GM12878 (cell line): ENCODE results near the gene PPP2R2B. TPM values are rescaled to one million over a fixed set of nuclear protein-coding genes. Genes with fewer than 3 reads are reported as not detected.

Experiments used
- ATAC-seq: fragments of 200-7000 bp; cut with Tn5 transposase; 3 replicates; pipeline ENCODE4 v1.9.1; 2020; ENCODE audit warnings: mild to moderate bottlenecking, moderate library complexity
- BruUV-seq: library from RNA; stranded (reverse); fragments of 400-500 nt; replicated peaks from 2 replicates; lab custom pipeline; 2021; lab: Mats Ljungman, UMichigan
- CTCF ChIA-PET: fragments of 300-600 bp; sonication (Branson Sonifier 250); formaldehyde crosslinking; extraction: SDS; loops from one replicate; lab custom pipeline; 2021; ENCODE audit warnings: inconsistent platforms; lab: Yijun Ruan, JAX
- POLR2A ChIA-PET: fragments of 350-600 bp; formaldehyde crosslinking; extraction: SDS; loops from one replicate; lab custom pipeline; 2021; ENCODE audit warnings: inconsistent platforms; lab: Charles Lee
- RAD21 ChIA-PET: fragments of 300-600 bp; sonication (Branson Sonifier 250); formaldehyde crosslinking; loops from one replicate; lab custom pipeline; 2023; ENCODE audit warnings: antibody characterized with exemption; ENCODE audit not compliant: unreplicated experiment; lab: Charles Lee
- SMC1A ChIA-PET: fragments of 300-600 bp; sonication (Branson Sonifier 250); formaldehyde crosslinking; loops from one replicate; lab custom pipeline; 2023; ENCODE audit not compliant: unreplicated experiment, uncharacterized antibody; lab: Charles Lee
- DNase-seq: peaks from one replicate; pipeline ENCODE4 v3.0.0-alpha.2; 2011; ENCODE audit warnings: low read depth, low spot score
- FAIRE-seq: peaks from 3 replicates; lab custom pipeline; 2011; peaks lifted over from hg19 to GRCh38; lab: Jason Lieb, UNC
- H2AFZ ChIP-seq: 2 replicates; pipeline ENCODE4 v1.6.0; 2011; ENCODE audit warnings: low read depth, low read length, control low read depth; ENCODE audit not compliant: control insufficient read depth
- H3K27ac ChIP-seq: 2 replicates; pipeline ENCODE4 v1.5.1; 2011; ENCODE audit warnings: control low read depth; ENCODE audit not compliant: control insufficient read depth, insufficient read depth
- H3K27me3 ChIP-seq, 2 experiments: replicated peaks in 1 of 2; 2 replicates each; pipeline versions ENCODE4 v1.6.0 to v1.6.1; 2011; ENCODE audit warnings: low read length in 1 of 2; ENCODE audit not compliant: control insufficient read depth in 2 of 2, insufficient read depth in 2 of 2
- H3K36me3 ChIP-seq, 2 experiments: 2 replicates each; pipeline ENCODE4 v1.5.1; 2011; ENCODE audit warnings: low read length in 1 of 2; ENCODE audit not compliant: control insufficient read depth in 2 of 2, insufficient read depth in 2 of 2
- H3K4me1 ChIP-seq: 2 replicates; pipeline ENCODE4 v1.6.1; 2011; ENCODE audit warnings: mild to moderate bottlenecking, low read length, moderate library complexity, mixed read lengths; ENCODE audit not compliant: control insufficient read depth, insufficient read depth
- H3K4me2 ChIP-seq: 2 replicates; pipeline ENCODE4 v1.6.0; 2011; ENCODE audit warnings: control low read depth; ENCODE audit not compliant: control insufficient read depth, insufficient read depth
- H3K4me3 ChIP-seq: fragments of 200-600 bp; sonication (generic); 2 replicates; pipeline ENCODE4 v1.5.1; 2016
- H3K79me2 ChIP-seq: 2 replicates; pipeline ENCODE4 v1.6.0; 2011; ENCODE audit warnings: low read length; ENCODE audit not compliant: control insufficient read depth, insufficient read depth
- H3K9ac ChIP-seq: 2 replicates; pipeline ENCODE4 v1.8.0; 2011; ENCODE audit warnings: low read length, control low read depth, mixed read lengths; ENCODE audit not compliant: control insufficient read depth, insufficient read depth
- H3K9me3 ChIP-seq: replicated peaks from 3 replicates; pipeline ENCODE4 v1.5.1; 2011; ENCODE audit warnings: mild to moderate bottlenecking, low read length; ENCODE audit not compliant: control insufficient read depth, insufficient read depth
- H4K20me1 ChIP-seq: 2 replicates; pipeline ENCODE4 v1.6.0; 2011; ENCODE audit not compliant: control insufficient read depth, insufficient read depth
- HDGF ChIP-seq: fragments of 450-650 bp; IDR thresholded peaks from 2 replicates; pipeline ENCODE4 v1.6.1; 2016; ENCODE audit warnings: antibody characterized with exemption
- LARP7 ChIP-seq: fragments of 450-650 bp; IDR thresholded peaks from 2 replicates; pipeline ENCODE4 v1.6.1; 2017; ENCODE audit warnings: mild to moderate bottlenecking
- MEF2B ChIP-seq: fragments of 450-650 bp; IDR thresholded peaks from 2 replicates; pipeline ENCODE4 v1.6.1; 2018; ENCODE audit warnings: mild to moderate bottlenecking, moderate library complexity; ENCODE audit not compliant: partially characterized antibody, poor library complexity, severe bottlenecking
- SIN3A ChIP-seq: IDR thresholded peaks from 2 replicates; pipeline ENCODE4 v1.6.1; 2012; ENCODE audit warnings: low read depth, low read length, improper control_type of control experiment
- STAT3 ChIP-seq: IDR thresholded peaks from 2 replicates; pipeline ENCODE4 v1.6.1; 2011; ENCODE audit warnings: low read depth, low read length, improper control_type of control experiment
- TCF7 ChIP-seq: IDR thresholded peaks from 2 replicates; pipeline ENCODE4 v1.6.1; 2014; ENCODE audit warnings: antibody characterized with exemption, borderline replicate concordance
- WGBS: methylation state at CpG from one replicate; pipeline ENCODE4 v1.1.6; 2016; ENCODE audit warnings: low lambda C conversion rate; ENCODE audit not compliant: insufficient replicate concordance, insufficient coverage; ENCODE audit errors: missing lambda C conversion rate; 5-methylcytosine and 5-hydroxymethylcytosine counted together
- in situ Hi-C: fragments of 300-500 bp; cut with MboI; formaldehyde crosslinking; loops from 9 replicates; pipeline ENCODE4 v1.14.3; 2018; ENCODE audit warnings: mixed read lengths
- intact Hi-C: fragments of 100-400 bp; cut with micrococcal nuclease; formaldehyde crosslinking; loops from one replicate; pipeline ENCODE4 v1.14.2; 2022; ENCODE audit not compliant: unreplicated experiment
- polyA plus RNA-seq, 11 experiments: library from polyadenylated mRNA; depleted of rRNA in 4 of 11; unstranded in 6 of 11; stranded (reverse) in 5 of 11; fragments of >200 nt; fragmentation: Nextera tagmentation in 4 of 11; fragmentation: Illumina TruSeq in 1 of 11; extraction: Ambion mirVana in 4 of 11; extraction: Trizol in 1 of 11; gene quantifications; 1 replicate in 1 of 11; 2 replicates in 10 of 11; pipeline versions ENCODE4 v1.2.1 to v1.2.3, GENCODE V29; 2011 to 2016; ENCODE audit warnings: inconsistent platforms in 2 of 11, missing spikeins in 2 of 11, low read depth in 1 of 11
- total RNA-seq, 4 experiments: library from RNA; depleted of rRNA in 3 of 4; stranded (reverse); fragments of >200 nt in 3 of 4; fragmentation: Illumina TruSeq in 1 of 4; extraction: Trizol in 1 of 4; gene quantifications; 2 replicates each; pipeline versions ENCODE4 v1.2.1 to v1.2.3, GENCODE V29; 2013 to 2021
- TF ChIP-seq, protein P1 (sequence below): IDR thresholded peaks from 2 replicates; pipeline ENCODE4 v1.6.1; 2012; ENCODE audit warnings: improper control_type of control experiment, low read depth, low read length; ENCODE audit not compliant: insufficient replicate concordance
- TF ChIP-seq, protein P2 (sequence below): fragments of 450-650 bp; IDR thresholded peaks from 2 replicates; pipeline ENCODE4 v1.6.1; 2017; ENCODE audit warnings: mild to moderate bottlenecking, moderate library complexity

The PPP2R2B gene
- total and polyA plus RNA-seq, 10 of the 15 experiments (the other 5 are each of a cell fraction or from before 2014, with no cell fraction given), result not detected

GRCh38 chr5:146647656-146648199 lies 230.8 kb downstream of the PPP2R2B start:
- Histone ChIP-seq H3K9ac (no peak overlapping the region), H3K9me3 (no peaks in the 10 kb centered on the region), H3K27ac (no peak overlapping the region), H3K4me3 (no peak overlapping the region), H3K4me2 (no peak overlapping the region)
- ChIA-PET RAD21 (no interaction called here), SMC1A (no interaction called here), POLR2A (no interaction called here)
- 31% methylated on average over 3 of the region's 3 CpGs for WGBS
- in situ Hi-C loops, result no loop called here
- ATAC-seq, result no peak
- no peak for FAIRE-seq
- TF ChIP-seq TCF7 (no peak), LARP7 (no peak), SIN3A (no peak), MEF2B (no peak), STAT3 (no peak), HDGF (no peak)
- TF ChIP-seq, protein P1, sequence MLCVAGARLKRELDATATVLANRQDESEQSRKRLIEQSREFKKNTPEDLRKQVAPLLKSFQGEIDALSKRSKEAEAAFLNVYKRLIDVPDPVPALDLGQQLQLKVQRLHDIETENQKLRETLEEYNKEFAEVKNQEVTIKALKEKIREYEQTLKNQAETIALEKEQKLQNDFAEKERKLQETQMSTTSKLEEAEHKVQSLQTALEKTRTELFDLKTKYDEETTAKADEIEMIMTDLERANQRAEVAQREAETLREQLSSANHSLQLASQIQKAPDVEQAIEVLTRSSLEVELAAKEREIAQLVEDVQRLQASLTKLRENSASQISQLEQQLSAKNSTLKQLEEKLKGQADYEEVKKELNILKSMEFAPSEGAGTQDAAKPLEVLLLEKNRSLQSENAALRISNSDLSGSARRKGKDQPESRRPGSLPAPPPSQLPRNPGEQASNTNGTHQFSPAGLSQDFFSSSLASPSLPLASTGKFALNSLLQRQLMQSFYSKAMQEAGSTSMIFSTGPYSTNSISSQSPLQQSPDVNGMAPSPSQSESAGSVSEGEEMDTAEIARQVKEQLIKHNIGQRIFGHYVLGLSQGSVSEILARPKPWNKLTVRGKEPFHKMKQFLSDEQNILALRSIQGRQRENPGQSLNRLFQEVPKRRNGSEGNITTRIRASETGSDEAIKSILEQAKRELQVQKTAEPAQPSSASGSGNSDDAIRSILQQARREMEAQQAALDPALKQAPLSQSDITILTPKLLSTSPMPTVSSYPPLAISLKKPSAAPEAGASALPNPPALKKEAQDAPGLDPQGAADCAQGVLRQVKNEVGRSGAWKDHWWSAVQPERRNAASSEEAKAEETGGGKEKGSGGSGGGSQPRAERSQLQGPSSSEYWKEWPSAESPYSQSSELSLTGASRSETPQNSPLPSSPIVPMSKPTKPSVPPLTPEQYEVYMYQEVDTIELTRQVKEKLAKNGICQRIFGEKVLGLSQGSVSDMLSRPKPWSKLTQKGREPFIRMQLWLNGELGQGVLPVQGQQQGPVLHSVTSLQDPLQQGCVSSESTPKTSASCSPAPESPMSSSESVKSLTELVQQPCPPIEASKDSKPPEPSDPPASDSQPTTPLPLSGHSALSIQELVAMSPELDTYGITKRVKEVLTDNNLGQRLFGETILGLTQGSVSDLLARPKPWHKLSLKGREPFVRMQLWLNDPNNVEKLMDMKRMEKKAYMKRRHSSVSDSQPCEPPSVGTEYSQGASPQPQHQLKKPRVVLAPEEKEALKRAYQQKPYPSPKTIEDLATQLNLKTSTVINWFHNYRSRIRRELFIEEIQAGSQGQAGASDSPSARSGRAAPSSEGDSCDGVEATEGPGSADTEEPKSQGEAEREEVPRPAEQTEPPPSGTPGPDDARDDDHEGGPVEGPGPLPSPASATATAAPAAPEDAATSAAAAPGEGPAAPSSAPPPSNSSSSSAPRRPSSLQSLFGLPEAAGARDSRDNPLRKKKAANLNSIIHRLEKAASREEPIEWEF, result no peak
- TF ChIP-seq, protein P2, sequence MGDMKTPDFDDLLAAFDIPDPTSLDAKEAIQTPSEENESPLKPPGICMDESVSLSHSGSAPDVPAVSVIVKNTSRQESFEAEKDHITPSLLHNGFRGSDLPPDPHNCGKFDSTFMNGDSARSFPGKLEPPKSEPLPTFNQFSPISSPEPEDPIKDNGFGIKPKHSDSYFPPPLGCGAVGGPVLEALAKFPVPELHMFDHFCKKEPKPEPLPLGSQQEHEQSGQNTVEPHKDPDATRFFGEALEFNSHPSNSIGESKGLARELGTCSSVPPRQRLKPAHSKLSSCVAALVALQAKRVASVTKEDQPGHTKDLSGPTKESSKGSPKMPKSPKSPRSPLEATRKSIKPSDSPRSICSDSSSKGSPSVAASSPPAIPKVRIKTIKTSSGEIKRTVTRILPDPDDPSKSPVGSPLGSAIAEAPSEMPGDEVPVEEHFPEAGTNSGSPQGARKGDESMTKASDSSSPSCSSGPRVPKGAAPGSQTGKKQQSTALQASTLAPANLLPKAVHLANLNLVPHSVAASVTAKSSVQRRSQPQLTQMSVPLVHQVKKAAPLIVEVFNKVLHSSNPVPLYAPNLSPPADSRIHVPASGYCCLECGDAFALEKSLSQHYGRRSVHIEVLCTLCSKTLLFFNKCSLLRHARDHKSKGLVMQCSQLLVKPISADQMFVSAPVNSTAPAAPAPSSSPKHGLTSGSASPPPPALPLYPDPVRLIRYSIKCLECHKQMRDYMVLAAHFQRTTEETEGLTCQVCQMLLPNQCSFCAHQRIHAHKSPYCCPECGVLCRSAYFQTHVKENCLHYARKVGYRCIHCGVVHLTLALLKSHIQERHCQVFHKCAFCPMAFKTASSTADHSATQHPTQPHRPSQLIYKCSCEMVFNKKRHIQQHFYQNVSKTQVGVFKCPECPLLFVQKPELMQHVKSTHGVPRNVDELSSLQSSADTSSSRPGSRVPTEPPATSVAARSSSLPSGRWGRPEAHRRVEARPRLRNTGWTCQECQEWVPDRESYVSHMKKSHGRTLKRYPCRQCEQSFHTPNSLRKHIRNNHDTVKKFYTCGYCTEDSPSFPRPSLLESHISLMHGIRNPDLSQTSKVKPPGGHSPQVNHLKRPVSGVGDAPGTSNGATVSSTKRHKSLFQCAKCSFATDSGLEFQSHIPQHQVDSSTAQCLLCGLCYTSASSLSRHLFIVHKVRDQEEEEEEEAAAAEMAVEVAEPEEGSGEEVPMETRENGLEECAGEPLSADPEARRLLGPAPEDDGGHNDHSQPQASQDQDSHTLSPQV, result no peak
- TF ChIP-seq, all 136 proteins: peak for 0
- Histone ChIP-seq H3K36me3 (no peaks in the 10 kb centered on the region), H2AFZ (no peak overlapping the region), H3K4me1 (no peaks in the 10 kb centered on the region), H3K27me3 (no peaks in the 10 kb centered on the region; a peak in 2 of 4 replicates), H3K79me2 (no peaks in the 10 kb centered on the region), H4K20me1 (no peaks in the 10 kb centered on the region)
- DNase-seq, result no peak
- CTCF ChIA-PET, result interaction anchor here (0.6 kb wide), 1 partner anchor 261 kb away, joined by 4 read pairs; no protein-coding TSS in a partner anchor
- BruUV-seq, result no TSS peak
- intact Hi-C loops, result no loop called here
